ENCODE data around the gene POU6F2. TPM values are rescaled to one million over a fixed set of nuclear protein-coding genes. Genes with fewer than 3 reads are reported as not detected.

The POU6F2 gene
- total RNA-seq, 1 donor from 2014 or later: 0.04 TPM

DNA sequence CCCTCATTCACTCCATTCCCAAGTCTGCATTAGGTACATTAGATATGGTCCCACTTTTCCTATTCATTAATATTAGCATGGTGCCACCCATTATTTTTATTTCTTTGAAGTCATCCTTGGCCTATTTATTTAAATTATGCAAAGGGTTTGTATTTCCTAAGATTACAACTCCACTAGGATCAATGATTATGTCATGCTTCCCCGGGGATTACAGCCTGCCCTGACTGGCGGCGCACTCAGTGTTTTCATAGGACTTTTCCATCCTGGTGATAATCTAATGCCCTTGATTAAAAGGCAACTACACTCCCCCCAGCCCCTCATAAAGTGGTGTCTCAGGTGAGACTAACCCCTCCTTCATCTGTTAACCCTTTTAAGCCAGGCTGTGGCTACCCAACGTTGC, 187.2 kb downstream of the POU6F2 start:
- TF ChIP-seq, protein P1, sequence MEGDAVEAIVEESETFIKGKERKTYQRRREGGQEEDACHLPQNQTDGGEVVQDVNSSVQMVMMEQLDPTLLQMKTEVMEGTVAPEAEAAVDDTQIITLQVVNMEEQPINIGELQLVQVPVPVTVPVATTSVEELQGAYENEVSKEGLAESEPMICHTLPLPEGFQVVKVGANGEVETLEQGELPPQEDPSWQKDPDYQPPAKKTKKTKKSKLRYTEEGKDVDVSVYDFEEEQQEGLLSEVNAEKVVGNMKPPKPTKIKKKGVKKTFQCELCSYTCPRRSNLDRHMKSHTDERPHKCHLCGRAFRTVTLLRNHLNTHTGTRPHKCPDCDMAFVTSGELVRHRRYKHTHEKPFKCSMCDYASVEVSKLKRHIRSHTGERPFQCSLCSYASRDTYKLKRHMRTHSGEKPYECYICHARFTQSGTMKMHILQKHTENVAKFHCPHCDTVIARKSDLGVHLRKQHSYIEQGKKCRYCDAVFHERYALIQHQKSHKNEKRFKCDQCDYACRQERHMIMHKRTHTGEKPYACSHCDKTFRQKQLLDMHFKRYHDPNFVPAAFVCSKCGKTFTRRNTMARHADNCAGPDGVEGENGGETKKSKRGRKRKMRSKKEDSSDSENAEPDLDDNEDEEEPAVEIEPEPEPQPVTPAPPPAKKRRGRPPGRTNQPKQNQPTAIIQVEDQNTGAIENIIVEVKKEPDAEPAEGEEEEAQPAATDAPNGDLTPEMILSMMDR (IDR thresholded peaks at IDR 0.05; ENCODE audit: insufficient read depth, low read length, poor library complexity, severe bottlenecking): no peak
- Histone ChIP-seq H3K27me3 (ENCODE audit: control insufficient read depth, insufficient read depth, low read length) (no peaks in the 10 kb centered on the region), H3K36me3 (ENCODE audit: control insufficient read depth, insufficient read depth, low read length) (no peaks in the 10 kb centered on the region), H3K4me3 (ENCODE audit: low read depth, low read length) (no peak overlapping the region)
- DNase-seq (ENCODE audit: low read depth): no peak

DNA sequence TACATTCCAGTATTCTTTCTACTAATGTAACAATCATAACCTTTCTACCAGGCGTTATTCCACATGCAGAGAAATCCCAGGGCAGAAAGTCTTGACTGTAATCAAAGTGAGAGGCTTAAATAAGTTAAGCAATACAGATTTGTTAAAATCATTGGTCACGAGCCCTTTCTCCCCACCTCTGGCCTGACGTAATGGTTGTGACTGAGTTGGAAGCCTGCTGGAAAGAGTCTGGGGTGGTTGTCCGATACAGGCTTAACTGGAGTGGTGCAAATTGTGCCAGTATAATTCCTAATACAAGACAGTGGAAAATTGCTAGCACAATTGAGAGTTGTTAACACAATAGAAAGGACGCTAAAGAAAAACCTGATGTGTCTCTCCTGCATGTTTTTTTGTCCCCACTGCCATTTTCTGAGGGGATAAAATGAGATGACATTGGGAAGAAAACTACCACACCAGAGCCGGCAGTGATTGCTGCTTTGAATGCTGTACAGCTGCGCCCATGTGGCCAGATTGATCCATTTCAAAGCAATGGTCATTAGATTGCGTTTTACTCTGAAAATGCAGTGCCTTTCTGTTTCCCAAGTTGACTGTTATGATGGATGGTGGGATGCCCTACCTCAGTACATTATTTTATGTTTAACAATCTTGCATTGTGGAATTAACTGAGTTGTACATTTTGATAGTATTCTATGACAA, 190.8 kb downstream of the POU6F2 start:
- H3K4me3 ChIP-seq (ENCODE audit: low read depth, low read length): no peak overlapping the region
- no peak for DNase-seq (ENCODE audit: low read depth)
- H3K27me3 ChIP-seq (ENCODE audit: control insufficient read depth, insufficient read depth, low read length): no peaks in the 10 kb centered on the region
- TF ChIP-seq, protein P1 (IDR thresholded peaks at IDR 0.05; ENCODE audit: insufficient read depth, low read length, poor library complexity, severe bottlenecking): no peak
- no peaks in the 10 kb centered on the region for H3K36me3 ChIP-seq (ENCODE audit: control insufficient read depth, insufficient read depth, low read length)

GRCh38 chr7:39172137-39172536, 194.4 kb downstream of the POU6F2 start:
- Histone ChIP-seq H3K36me3 (ENCODE audit: control insufficient read depth, insufficient read depth, low read length) (no peaks in the 10 kb centered on the region), H3K27me3 (ENCODE audit: control insufficient read depth, insufficient read depth, low read length) (no peaks in the 10 kb centered on the region), H3K4me3 (ENCODE audit: low read depth, low read length) (no peak overlapping the region)
- no peak for DNase-seq (ENCODE audit: low read depth)
- TF ChIP-seq, protein P1 (IDR thresholded peaks at IDR 0.05; ENCODE audit: insufficient read depth, low read length, poor library complexity, severe bottlenecking): no peak

GRCh38 chr7:39181398-39181797, 203.7 kb downstream of the POU6F2 start:
- TF ChIP-seq, protein P1 (IDR thresholded peaks at IDR 0.05; ENCODE audit: insufficient read depth, low read length, poor library complexity, severe bottlenecking): no peak
- no peak for DNase-seq (ENCODE audit: low read depth)
- Histone ChIP-seq H3K36me3 (ENCODE audit: control insufficient read depth, insufficient read depth, low read length) (no peaks in the 10 kb centered on the region), H3K4me3 (ENCODE audit: low read depth, low read length) (no peak overlapping the region), H3K27me3 (ENCODE audit: control insufficient read depth, insufficient read depth, low read length) (no peaks in the 10 kb centered on the region)

- Histone ChIP-seq H3K36me3 (ENCODE audit: control insufficient read depth, insufficient read depth, low read length) (no peaks in the 10 kb centered on the region), H3K27me3 (ENCODE audit: control insufficient read depth, insufficient read depth, low read length) (no peaks in the 10 kb centered on the region), H3K4me3 (ENCODE audit: low read depth, low read length) (no peak overlapping the region)
- DNase-seq (ENCODE audit: low read depth): no peak
- TF ChIP-seq, protein P1 (IDR thresholded peaks at IDR 0.05; ENCODE audit: insufficient read depth, low read length, poor library complexity, severe bottlenecking): no peak
These were observed 206.1 kb downstream of the POU6F2 start for GRCh38 chr7:39183796-39184195.

DNA sequence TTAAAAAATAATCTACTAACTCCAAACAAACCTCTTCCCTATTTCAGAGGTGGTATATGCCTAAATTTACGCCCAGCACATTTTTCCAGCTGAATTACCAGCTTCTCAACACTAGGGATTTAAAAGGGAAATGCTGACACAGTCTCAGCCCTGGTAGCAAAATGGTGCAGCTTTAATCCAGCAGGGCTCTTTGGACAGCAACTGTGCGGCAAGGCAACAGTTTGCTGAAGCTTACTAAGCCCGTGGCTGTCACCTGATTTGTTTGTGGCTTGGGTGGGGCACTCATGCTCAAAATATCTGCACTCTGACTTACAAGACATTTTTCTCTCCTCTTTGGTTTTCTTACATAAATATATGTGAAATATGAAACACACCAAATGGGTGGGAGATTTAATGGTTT, 206.7 kb downstream of the POU6F2 start:
- Histone ChIP-seq H3K36me3 (ENCODE audit: control insufficient read depth, insufficient read depth, low read length) (no peaks in the 10 kb centered on the region), H3K4me3 (ENCODE audit: low read depth, low read length) (no peak overlapping the region), H3K27me3 (ENCODE audit: control insufficient read depth, insufficient read depth, low read length) (no peaks in the 10 kb centered on the region)
- TF ChIP-seq, protein P1 (IDR thresholded peaks at IDR 0.05; ENCODE audit: insufficient read depth, low read length, poor library complexity, severe bottlenecking): no peak
- no peak for DNase-seq (ENCODE audit: low read depth)
